AG10803 (cell line): ENCODE results near the gene SP6.
A peak's percentile ranks its signal among the peaks of the same experiment; 100 is the strongest.

Experiments
- DNase-seq: peaks from one replicate; pipeline ENCODE4 v3.0.0; 2010; ENCODE audit warnings: low read depth
- H3K4me3 ChIP-seq: 2 replicates; pipeline ENCODE4 v1.5.1; 2011; ENCODE audit warnings: mild to moderate bottlenecking, low read length, control low read depth
- CTCF ChIP-seq: conservative IDR thresholded peaks from 2 replicates; pipeline ENCODE4 v1.5.1; 2011; ENCODE audit warnings: mild to moderate bottlenecking, low read length, control low read depth, inconsistent platforms

Gene SP6

GRCh38 chr17:47810200-47810821 lies 40.7 kb downstream of the SP6 start:
- peak; percentile 87 for DNase-seq
- TF ChIP-seq CTCF: no peak
- H3K4me3 ChIP-seq: no peak overlapping the region

DNA sequence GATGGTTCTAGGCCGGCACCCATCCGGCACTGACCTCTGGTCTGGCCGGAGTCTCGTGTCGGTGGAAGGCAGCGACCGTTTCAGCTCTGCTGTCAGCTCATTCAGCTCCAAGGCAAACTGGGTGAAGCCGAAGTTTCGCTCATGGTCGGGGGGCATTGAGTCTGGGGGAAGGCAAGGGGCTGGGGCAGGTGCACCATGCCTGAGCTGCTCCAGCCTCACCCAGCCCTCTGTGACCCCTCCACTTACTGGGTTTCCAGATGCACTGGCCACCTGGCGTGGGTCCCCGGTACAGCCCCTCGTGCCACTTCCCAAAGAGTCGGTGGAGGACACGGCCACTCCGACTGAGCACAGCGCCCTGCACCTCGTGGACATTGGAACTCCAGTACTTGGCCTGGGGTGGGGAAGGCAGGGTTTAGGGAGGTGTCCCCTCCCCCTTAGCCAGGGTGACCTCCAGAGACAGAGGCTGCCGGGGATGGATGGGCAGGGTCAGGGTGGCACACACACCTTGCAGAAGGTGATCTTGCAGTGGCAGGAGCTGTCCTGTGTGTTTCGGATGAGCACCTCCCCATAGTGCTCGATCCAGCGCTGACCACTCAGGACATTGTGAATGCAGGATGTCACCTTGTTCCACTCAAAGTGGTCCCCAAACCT lies 42.0 kb downstream of the SP6 start:
- no peak for DNase-seq
- no peak overlapping the region for H3K4me3 ChIP-seq
- TF ChIP-seq CTCF: no peak

DNA sequence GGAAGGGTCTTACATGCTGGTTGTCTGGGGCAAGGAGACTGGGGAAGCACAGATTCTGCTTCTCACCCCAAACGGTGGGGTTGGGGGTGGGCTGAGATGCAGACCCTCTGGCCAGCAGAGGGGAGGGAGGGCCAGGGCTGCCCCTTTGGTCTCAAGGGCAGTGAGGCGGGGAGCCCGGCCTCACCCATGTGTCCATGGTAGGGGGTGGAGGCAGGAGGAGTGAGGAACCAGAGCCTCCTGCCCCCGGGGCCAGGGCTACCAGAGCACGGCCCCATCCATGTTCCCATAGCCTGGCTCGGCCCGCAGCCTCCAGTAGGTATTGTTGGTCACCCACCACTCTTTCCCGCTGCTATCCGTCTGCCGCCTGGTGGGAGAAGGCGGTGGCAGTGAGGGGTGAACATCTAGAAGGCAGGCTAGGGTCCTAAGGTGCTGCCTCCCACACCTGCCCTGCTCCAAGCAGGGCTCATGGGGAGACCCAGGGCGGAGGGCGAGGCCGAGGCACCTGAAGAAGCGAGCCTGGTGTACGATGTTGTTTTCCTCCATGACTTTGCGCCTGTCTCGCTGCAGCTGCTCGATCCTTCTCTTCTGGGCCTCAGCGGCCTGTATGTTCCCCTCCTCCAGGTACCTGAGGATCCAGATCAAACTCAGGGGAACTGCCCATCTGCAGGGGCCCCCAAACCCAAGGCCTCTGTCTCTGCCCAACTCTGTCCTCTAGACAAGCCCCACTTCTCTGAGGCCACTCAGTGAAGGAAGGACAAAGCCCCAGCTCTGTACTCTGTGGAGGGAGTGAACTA lies 42.7 kb downstream of the SP6 start:
- H3K4me3 ChIP-seq: no peak overlapping the region
- DNase-seq: no peak
- TF ChIP-seq CTCF: no peak

DNA sequence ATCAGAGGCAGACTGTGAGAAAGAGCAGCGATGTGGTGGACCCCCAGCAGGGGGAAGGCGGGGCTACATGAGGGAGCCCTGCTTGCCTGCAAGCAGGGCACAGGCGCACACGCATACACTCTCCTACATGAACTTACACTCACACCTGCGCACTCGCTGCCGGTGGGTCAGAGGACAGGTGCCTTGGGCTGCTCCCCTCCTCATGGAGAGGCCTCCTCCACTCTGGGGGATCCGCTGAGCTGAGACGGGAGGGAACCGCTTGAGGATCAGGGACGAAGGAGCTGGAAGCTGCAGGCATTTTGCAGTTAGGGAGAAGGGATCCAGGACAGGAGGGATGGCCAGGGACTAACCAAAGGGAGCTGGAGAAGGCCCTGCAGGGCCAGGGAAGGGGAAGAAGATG lies 43.5 kb downstream of the SP6 start:
- DNase-seq: no peak
- TF ChIP-seq CTCF: no peak
- no peak overlapping the region for H3K4me3 ChIP-seq

- DNase-seq: no peak
- no peak for TF ChIP-seq CTCF
- H3K4me3 ChIP-seq: no peak overlapping the region
Measured at GRCh38 chr17:47806913-47807255, 44.1 kb downstream of the SP6 start.

- H3K4me3 ChIP-seq: no peak overlapping the region
- DNase-seq: no peak
- TF ChIP-seq CTCF: no peak
Measured at GRCh38 chr17:47806026-47806912, 44.7 kb downstream of the SP6 start.
